Activated naive CD8-positive, alpha-beta T cell treated with anti-CD3 and anti-CD28 coated beads for 36 hours (primary cell): ENCODE data around the gene AP1B1. TPM values are rescaled to one million over a fixed set of nuclear protein-coding genes. Genes with fewer than 3 reads are reported as not detected.

ENCODE experiments used
- DNase-seq: peaks from one replicate; pipeline ENCODE4 v3.0.0; 2021
- H3K27ac Mint-ChIP-seq: one replicate; pipeline ENCODE4 v1.8.0; 2022; ENCODE audit warnings: mild to moderate bottlenecking, moderate library complexity, mixed read lengths
- H3K27me3 Mint-ChIP-seq: one replicate; pipeline ENCODE4 v1.8.0; 2022; ENCODE audit warnings: mild to moderate bottlenecking, mixed read lengths
- H3K36me3 Mint-ChIP-seq: one replicate; pipeline ENCODE4 v1.8.0; 2021; ENCODE audit warnings: mild to moderate bottlenecking, mixed read lengths
- H3K4me1 Mint-ChIP-seq: one replicate; pipeline ENCODE4 v1.8.0; 2021; ENCODE audit warnings: mixed read lengths
- H3K4me3 Mint-ChIP-seq: one replicate; pipeline ENCODE4 v1.8.0; 2022; ENCODE audit warnings: mild to moderate bottlenecking, moderate library complexity, mixed read lengths
- H3K9me3 Mint-ChIP-seq: one replicate; pipeline ENCODE4 v1.8.0; 2022; ENCODE audit warnings: mixed read lengths
- total RNA-seq, 2 experiments: library from RNA; stranded (reverse); gene quantifications; one replicate each; pipeline ENCODE4 v1.2.3, GENCODE V29; 2021

Gene AP1B1
- total RNA-seq, 2 experiments from 2014 or later, result 66.5 to 72.0 TPM

GRCh38 chr22:29310863-29311339 is 77.5 kb downstream of the AP1B1 start:
- Mint-ChIP-seq H3K36me3 (no peaks in the 10 kb centered on the region), H3K4me3 (no peak overlapping the region), H3K9me3 (no peaks in the 10 kb centered on the region), H3K27ac (no peak overlapping the region), H3K27me3 (peaks cover 39% of the 10 kb centered on the region), H3K4me1 (peaks cover 35% of the 10 kb centered on the region)
- peak; percentile 81 for DNase-seq

DNA sequence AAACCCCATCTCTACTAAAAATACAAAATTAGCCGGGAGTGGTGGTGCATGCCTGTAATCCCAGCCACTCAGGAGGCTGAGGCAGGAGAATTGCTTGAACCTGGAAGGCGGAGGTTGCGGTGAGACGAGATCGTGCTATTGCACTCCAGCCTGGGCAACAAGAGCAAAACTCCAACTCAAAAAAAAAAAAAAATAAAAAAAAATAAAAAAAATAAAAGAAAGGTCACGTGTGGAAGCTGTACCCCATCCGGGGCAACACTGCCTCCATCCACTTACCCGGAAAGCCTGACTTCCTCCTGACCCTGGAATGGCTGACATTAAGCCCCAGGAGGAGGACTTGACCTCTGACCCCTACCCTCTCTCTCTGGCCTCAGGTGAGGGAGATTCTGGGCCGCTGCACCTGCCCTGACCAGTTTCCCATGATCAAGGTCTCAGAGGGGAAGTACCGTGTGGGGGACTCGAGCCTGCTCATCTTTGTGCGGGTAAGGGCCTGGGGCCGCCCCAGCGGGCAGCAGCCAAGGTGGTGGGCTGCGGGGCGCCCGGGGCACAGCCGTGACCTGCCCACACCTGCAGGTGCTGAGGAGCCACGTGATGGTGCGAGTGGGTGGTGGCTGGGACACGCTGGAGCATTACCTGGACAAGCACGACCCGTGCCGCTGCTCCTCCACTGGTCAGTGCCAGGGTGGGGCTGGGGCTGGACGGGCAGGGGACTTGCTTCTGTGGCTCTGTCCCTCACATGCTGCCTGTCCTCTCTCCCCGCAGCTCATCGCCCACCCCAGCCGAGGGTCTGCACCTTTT is 78.1 kb downstream of the AP1B1 start:
- no peak overlapping the region for H3K4me3 Mint-ChIP-seq
- H3K36me3 Mint-ChIP-seq, result no peaks in the 10 kb centered on the region
- no peak overlapping the region for H3K27ac Mint-ChIP-seq
- H3K27me3 Mint-ChIP-seq, result peaks cover 43% of the 10 kb centered on the region
- peaks cover 35% of the 10 kb centered on the region for H3K4me1 Mint-ChIP-seq
- DNase-seq, result no peak
- H3K9me3 Mint-ChIP-seq, result no peaks in the 10 kb centered on the region

DNA sequence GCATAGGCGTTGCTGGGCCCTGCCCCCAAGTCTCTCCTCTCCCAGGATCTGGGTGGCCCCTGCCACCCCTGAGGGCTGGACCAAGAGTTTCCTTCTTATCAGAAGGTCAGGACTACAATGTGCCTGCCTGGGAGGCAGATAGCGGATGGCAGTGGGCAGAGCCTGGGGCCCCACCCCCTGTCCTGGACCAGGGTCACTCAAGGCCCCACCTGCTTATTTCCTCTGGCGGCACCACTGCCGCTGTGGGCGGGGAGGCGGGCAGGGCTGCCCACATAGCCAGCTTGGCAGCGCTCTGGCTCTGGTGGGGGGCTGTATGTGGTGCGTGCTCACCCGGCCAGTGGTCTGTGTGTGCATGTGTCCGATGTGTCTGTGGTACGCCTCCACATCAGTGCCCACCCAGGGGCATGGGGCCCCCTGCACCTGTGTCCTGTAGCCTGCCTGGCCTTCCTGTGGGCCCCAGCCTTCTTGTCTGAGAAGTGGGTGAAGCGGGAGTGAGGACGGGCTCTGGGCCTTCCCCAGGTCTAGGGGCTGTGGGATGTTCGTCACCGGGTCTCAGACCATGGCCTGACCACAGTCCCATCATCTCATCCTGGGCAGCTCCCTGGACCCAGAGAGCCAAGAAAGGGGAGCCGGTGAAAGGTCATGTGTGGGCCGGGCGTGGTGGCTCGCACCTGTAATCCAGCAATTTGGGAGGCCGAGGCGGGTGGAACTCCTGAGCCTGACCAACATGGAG is 78.9 kb downstream of the AP1B1 start:
- Mint-ChIP-seq H3K9me3 (no peaks in the 10 kb centered on the region), H3K4me3 (no peak overlapping the region), H3K27me3 (peaks cover 44% of the 10 kb centered on the region), H3K4me1 (peaks cover 33% of the 10 kb centered on the region), H3K27ac (no peak overlapping the region), H3K36me3 (no peaks in the 10 kb centered on the region)
- no peak for DNase-seq

DNA sequence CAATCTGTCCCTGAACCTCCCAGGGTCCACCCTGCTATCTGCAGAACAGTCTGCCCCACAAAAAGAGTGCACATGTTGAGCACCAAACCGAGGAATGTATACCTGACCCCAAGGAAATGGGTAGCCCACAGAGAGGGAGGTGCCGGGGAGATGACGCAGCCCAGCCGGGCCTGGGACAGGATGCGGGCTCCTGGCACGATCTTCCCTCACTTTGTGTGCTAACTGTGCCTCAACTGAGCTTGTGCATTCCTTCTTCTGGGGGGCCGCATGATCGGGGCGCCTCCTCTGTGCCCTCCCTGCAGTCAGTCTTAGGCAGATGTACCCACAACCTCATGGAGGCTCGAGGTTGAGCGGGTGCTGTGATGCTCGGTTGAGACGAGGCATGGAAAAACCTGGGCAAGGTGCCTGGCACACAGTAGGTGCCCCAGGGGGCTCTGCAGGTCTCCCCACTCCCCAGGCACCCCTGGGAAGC is 79.5 kb downstream of the AP1B1 start:
- Mint-ChIP-seq H3K27ac (no peak overlapping the region), H3K9me3 (no peaks in the 10 kb centered on the region), H3K4me3 (no peak overlapping the region), H3K4me1 (peaks cover 27% of the 10 kb centered on the region), H3K36me3 (no peaks in the 10 kb centered on the region), H3K27me3 (peaks cover 37% of the 10 kb centered on the region)
- peak; percentile 54 for DNase-seq

DNA sequence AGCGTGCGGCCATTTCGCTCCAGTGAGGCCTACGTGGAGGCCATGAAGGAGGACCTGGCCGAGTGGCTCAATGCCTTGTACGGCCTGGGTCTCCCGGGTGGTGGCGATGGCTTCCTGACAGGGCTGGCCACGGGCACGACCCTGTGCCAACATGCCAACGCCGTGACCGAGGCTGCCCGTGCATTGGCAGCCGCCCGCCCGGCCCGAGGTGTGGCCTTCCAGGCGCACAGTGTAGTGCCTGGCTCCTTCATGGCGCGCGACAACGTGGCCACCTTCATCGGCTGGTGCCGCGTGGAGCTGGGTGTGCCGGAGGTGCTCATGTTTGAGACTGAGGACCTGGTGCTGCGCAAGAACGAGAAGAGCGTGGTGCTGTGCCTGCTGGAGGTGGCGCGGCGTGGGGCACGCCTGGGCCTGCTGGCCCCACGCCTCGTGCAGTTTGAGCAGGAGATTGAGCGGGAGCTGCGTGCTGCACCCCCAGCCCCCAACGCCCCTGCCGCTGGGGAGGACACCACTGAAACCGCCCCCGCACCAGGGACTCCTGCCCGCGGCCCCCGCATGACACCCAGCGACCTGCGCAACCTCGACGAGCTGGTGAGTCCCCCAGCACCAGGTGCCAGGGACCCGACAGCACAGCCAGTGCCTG is 80.1 kb downstream of the AP1B1 start:
- no peak for DNase-seq
- peaks cover 31% of the 10 kb centered on the region for H3K27me3 Mint-ChIP-seq
- H3K27ac Mint-ChIP-seq, result no peak overlapping the region
- H3K9me3 Mint-ChIP-seq, result no peaks in the 10 kb centered on the region
- no peak overlapping the region for H3K4me3 Mint-ChIP-seq
- peaks cover 23% of the 10 kb centered on the region for H3K4me1 Mint-ChIP-seq
- H3K36me3 Mint-ChIP-seq, result no peaks in the 10 kb centered on the region

DNA sequence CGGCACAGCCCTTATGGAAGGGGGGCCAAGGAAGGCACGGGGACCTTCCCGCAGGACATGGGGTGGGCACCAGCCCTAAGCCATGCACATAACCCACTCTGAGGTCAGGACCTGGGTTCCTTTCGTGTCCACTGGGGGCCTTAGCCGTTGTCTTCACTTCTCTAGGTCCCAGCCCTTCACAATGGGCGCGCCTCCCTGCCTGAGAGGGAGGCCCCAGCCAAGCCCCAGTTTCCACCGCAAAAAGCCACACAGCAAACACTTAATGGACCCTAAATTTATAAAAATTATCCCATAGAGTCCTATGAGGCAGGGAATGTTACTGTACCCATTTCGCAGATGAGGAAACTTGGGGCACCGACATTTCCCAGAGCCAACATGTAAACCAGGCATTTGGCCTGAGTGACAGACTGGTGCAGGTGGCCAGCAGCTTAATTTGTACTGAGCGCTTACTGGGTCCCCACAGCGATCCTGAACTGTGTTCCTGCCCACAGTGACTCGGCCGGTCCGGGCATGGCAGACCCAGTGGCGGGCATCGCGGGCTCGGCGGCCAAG is 80.7 kb downstream of the AP1B1 start:
- Mint-ChIP-seq H3K36me3 (no peaks in the 10 kb centered on the region), H3K4me3 (peak overlapping the region; percentile 63), H3K9me3 (no peaks in the 10 kb centered on the region), H3K4me1 (peaks cover 21% of the 10 kb centered on the region), H3K27ac (no peak overlapping the region), H3K27me3 (peaks cover 25% of the 10 kb centered on the region)
- no peak for DNase-seq

- DNase-seq, result no peak
- no peaks in the 10 kb centered on the region for H3K9me3 Mint-ChIP-seq
- H3K27ac Mint-ChIP-seq, result no peak overlapping the region
- no peaks in the 10 kb centered on the region for H3K36me3 Mint-ChIP-seq
- H3K4me3 Mint-ChIP-seq, result peak overlapping the region; percentile 63
- H3K27me3 Mint-ChIP-seq, result peaks cover 19% of the 10 kb centered on the region
- peaks cover 21% of the 10 kb centered on the region for H3K4me1 Mint-ChIP-seq
These were observed 81.4 kb downstream of the AP1B1 start for GRCh38 chr22:29306835-29307595.

GRCh38 chr22:29306175-29306834 is 82.1 kb downstream of the AP1B1 start, which contains the start of gene GAS2L1:
TSS of gene GAS2L1 (plus strand) at chr22:29306650. CDS start at chr22:29308106, 1,456 bp downstream.
- Mint-ChIP-seq H3K9me3 (no peaks in the 10 kb centered on the region), H3K4me1 (peaks cover 21% of the 10 kb centered on the region), H3K36me3 (no peaks in the 10 kb centered on the region), H3K4me3 (peak within 1 kb of the TSS; percentile 63), H3K27me3 (peaks cover 17% of the 10 kb centered on the region), H3K27ac (no peak within 1 kb of the TSS)
- DNase-seq, result peak; percentile 65

DNA sequence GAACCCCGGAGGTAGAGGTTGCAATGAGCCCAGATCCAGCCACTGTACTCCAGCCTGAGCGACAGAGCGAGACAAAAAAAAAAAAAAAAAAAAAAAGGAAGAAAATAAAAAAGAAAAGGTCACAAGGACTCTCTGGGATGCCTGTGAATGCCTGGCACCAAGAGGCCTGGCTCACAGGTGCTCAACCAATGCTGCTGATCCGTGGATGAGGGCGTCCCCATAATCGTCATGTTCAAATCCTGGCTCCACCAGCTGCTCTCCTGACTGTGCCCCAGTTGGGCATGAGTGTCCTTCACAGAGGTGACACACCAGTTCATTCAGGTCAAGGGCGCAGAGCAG is 82.6 kb downstream of the AP1B1 start:
- Mint-ChIP-seq H3K9me3 (no peaks in the 10 kb centered on the region), H3K27ac (no peak overlapping the region), H3K36me3 (peaks cover 4% of the 10 kb centered on the region), H3K4me1 (peaks cover 17% of the 10 kb centered on the region), H3K27me3 (peaks cover 17% of the 10 kb centered on the region), H3K4me3 (peak overlapping the region; percentile 62)
- DNase-seq, result no peak

DNA sequence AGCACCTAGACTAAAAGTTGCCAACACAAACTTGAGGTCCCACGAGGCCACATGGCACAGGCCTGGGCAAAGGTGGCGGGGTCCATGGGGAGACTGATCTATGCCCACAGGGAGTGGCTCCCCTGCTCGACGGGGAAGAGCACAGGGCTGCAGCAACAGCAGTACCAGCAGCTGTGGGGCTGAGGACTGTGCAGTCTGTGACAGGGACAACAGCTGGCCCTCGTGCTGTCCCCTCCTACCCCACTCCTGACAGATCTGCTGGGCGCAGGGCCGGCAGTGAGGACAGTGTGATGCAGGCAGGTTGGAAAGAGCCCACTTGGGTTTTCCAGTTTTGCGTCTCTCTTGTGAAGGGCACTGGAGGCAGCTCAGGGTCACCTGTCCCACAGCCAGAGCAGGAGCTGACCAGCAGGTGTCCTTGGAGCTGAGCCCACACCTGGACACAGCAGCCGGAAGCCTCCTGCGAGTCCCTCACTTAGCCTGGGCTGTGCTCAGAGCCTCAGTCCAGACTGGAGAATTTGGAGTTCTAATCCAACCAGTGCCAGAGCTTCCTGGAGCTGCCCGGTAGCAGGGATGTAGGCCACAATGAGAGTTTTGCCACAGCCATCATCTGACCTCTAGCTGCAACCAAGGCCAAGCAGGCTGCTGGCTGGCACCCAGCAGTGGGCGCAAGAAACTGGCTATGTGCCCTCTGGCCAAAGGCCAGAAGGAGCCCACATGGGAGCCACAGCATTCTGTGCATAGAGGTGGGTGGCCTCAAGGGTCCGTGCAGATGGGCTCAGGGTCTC is 85.5 kb downstream of the AP1B1 start:
- Mint-ChIP-seq H3K4me3 (no peak overlapping the region), H3K4me1 (peaks cover 9% of the 10 kb centered on the region), H3K9me3 (no peaks in the 10 kb centered on the region), H3K36me3 (peaks cover 21% of the 10 kb centered on the region), H3K27me3 (peaks cover 17% of the 10 kb centered on the region), H3K27ac (no peak overlapping the region)
- no peak for DNase-seq

- H3K27ac Mint-ChIP-seq, result peak overlapping the region; percentile 34
- DNase-seq, result no peak
- H3K27me3 Mint-ChIP-seq, result peaks cover 17% of the 10 kb centered on the region
- H3K4me1 Mint-ChIP-seq, result peaks cover 6% of the 10 kb centered on the region
- peaks cover 26% of the 10 kb centered on the region for H3K36me3 Mint-ChIP-seq
- no peak overlapping the region for H3K4me3 Mint-ChIP-seq
- no peaks in the 10 kb centered on the region for H3K9me3 Mint-ChIP-seq
These were observed 86.0 kb downstream of the AP1B1 start for GRCh38 chr22:29302402-29302680.

GRCh38 chr22:29301716-29302401 is 86.5 kb downstream of the AP1B1 start:
- no peak overlapping the region for H3K4me3 Mint-ChIP-seq
- H3K9me3 Mint-ChIP-seq, result no peaks in the 10 kb centered on the region
- no peak for DNase-seq
- H3K27ac Mint-ChIP-seq, result peak overlapping the region; percentile 34
- peaks cover 30% of the 10 kb centered on the region for H3K36me3 Mint-ChIP-seq
- peaks cover 5% of the 10 kb centered on the region for H3K4me1 Mint-ChIP-seq
- H3K27me3 Mint-ChIP-seq, result peaks cover 17% of the 10 kb centered on the region
